ENCODE measurements around the gene CEP85L.

CEP85L gene

GRCh38 chr6:118674772-118675171 lies 23.4 kb upstream of the CEP85L start:
- no peak for DNase-seq (ENCODE audit: low read depth)
- no peak overlapping the region for H3K4me3 ChIP-seq (ENCODE audit: low read depth, low read length)
- no peak for TF ChIP-seq CTCF (IDR thresholded peaks at IDR 0.05; ENCODE audit: low read depth, low read length, missing control alignments)

- H3K4me3 ChIP-seq (ENCODE audit: low read depth, low read length), result no peak overlapping the region
- TF ChIP-seq CTCF (IDR thresholded peaks at IDR 0.05; ENCODE audit: low read depth, low read length, missing control alignments), result no peak
- no peak for DNase-seq (ENCODE audit: low read depth)
Measured at GRCh38 chr6:118672678-118673077, 21.3 kb upstream of the CEP85L start.

GRCh38 chr6:118669561-118669960 lies 18.2 kb upstream of the CEP85L start:
- no peak for TF ChIP-seq CTCF (IDR thresholded peaks at IDR 0.05; ENCODE audit: low read depth, low read length, missing control alignments)
- no peak for DNase-seq (ENCODE audit: low read depth)
- no peak overlapping the region for H3K4me3 ChIP-seq (ENCODE audit: low read depth, low read length)

GRCh38 chr6:118668761-118669385 lies 17.5 kb upstream of the CEP85L start:
- H3K4me3 ChIP-seq (ENCODE audit: low read depth, low read length), result no peak overlapping the region
- no peak for DNase-seq (ENCODE audit: low read depth)
- TF ChIP-seq CTCF (IDR thresholded peaks at IDR 0.05; ENCODE audit: low read depth, low read length, missing control alignments), result no peak

GRCh38 chr6:118667988-118668387 lies 16.6 kb upstream of the CEP85L start:
- DNase-seq (ENCODE audit: low read depth), result no peak
- no peak overlapping the region for H3K4me3 ChIP-seq (ENCODE audit: low read depth, low read length)
- TF ChIP-seq CTCF (IDR thresholded peaks at IDR 0.05; ENCODE audit: low read depth, low read length, missing control alignments), result no peak

GRCh38 chr6:118665011-118665410 lies 13.6 kb upstream of the CEP85L start:
- no peak for DNase-seq (ENCODE audit: low read depth)
- no peak overlapping the region; the same call in 1 of the 2 replicates for H3K4me3 ChIP-seq (ENCODE audit: low read depth, low read length)
- no peak for TF ChIP-seq CTCF (IDR thresholded peaks at IDR 0.05; ENCODE audit: low read depth, low read length, missing control alignments)
